ENCODE results near the gene SAMD3.

DNA sequence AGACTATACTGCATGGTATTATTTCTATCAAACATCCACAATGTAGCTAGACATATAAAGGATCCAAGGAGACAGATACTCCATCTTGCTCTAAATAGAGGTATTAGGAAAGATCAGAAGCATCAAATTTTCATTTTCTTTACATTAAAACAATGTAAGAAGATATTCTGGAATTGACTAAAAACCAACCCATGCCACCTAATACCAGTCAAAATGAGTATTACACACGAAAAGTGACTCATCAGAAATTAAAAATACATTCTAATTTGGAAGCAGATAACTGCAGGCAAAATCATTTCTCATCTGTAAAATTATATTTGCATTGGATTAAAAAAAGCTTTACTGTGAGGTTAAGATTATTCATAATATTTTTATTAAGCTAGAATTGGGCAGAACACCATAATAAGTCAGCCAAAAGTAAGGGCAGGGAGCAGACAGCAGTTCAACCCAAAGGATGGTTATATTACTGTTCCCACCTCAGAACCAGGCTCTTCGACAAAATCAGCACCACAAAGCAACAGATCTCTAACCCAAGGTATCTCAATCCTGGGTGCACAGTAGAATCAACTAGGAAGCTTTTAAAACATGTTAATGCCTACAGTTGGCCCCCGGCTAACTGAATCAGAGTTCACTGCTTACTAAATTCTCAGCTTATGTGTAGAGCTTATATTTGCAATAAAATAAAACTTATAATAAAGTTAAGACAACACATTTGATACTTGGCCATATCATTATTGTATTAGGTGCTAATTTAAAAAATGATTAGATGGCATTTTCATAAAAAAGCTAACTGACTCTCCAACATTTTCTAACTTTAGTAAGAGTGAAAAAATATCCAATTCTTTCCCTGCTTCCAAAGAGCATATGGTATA, 35.2 kb downstream of the SAMD3 start:
- TF ChIP-seq MEIS2 (CRISPR knock-in tag; IDR thresholded peaks at IDR 0.05) (no peak), CTCF (CRISPR knock-in tag; IDR thresholded peaks at IDR 0.05) (no peak), JUNB (CRISPR knock-in tag; IDR thresholded peaks at IDR 0.05; ENCODE audit: borderline replicate concordance) (no peak), REPIN1 (CRISPR knock-in tag; IDR thresholded peaks at IDR 0.05; ENCODE audit: borderline replicate concordance, low read depth) (no peak), ZNF589 (CRISPR knock-in tag; conservative IDR thresholded peaks at IDR 0.05) (no peak), ZNF143 (CRISPR knock-in tag; IDR thresholded peaks at IDR 0.05) (no peak)
- TF ChIP-seq, protein P1, sequence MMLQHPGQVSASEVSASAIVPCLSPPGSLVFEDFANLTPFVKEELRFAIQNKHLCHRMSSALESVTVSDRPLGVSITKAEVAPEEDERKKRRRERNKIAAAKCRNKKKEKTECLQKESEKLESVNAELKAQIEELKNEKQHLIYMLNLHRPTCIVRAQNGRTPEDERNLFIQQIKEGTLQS (CRISPR knock-in tag; IDR thresholded peaks at IDR 0.05) = no peak
